Stimulated activated CD8-positive, alpha-beta memory T cell treated with anti-CD3 and anti-CD28 coated beads, Interleukin-7, amount 100 ng/mL, for 24 hours (primary cell): ENCODE results near the gene KLK3.
"Not testable (repeated sequence)": the region's sequence is repeated elsewhere in the genome, so short reads cannot be mapped to it uniquely, and the experiment has no call there.

Source experiments
- DNase-seq: peaks from one replicate; pipeline ENCODE4 v3.0.0-alpha.2; 2020; ENCODE audit warnings: low read depth

Gene KLK3

GRCh38 chr19:50861496-50862286, 7.0 kb downstream of the KLK3 start:
- no peak for DNase-seq

DNA sequence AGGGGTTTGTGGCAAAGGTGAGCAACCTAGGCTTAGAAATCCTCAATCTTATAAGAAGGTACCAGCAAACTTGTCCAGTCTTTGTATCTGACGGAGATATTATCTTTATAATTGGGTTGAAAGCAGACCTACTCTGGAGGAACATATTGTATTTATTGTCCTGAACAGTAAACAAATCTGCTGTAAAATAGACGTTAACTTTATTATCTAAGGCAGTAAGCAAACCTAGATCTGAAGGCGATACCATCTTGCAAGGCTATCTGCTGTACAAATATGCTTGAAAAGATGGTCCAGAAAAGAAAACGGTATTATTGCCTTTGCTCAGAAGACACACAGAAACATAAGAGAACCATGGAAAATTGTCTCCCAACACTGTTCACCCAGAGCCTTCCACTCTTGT, 14.8 kb downstream of the KLK3 start:
- no peak for DNase-seq

GRCh38 chr19:50870417-50871089, 15.8 kb downstream of the KLK3 start:
- no peak for DNase-seq

DNA sequence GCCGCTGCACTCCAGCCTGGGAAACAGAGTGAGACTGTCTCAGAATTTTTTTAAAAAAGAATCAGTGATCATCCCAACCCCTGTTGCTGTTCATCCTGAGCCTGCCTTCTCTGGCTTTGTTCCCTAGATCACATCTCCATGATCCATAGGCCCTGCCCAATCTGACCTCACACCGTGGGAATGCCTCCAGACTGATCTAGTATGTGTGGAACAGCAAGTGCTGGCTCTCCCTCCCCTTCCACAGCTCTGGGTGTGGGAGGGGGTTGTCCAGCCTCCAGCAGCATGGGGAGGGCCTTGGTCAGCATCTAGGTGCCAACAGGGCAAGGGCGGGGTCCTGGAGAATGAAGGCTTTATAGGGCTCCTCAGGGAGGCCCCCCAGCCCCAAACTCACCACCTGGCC, 18.3 kb downstream of the KLK3 start, which contains the start of gene KLK2:
KLK2 (plus strand) TSS at position 384 of the 400 bp plus-strand sequence. CDS start 35 bp downstream, outside the sequence.
- DNase-seq, result no peak

DNA sequence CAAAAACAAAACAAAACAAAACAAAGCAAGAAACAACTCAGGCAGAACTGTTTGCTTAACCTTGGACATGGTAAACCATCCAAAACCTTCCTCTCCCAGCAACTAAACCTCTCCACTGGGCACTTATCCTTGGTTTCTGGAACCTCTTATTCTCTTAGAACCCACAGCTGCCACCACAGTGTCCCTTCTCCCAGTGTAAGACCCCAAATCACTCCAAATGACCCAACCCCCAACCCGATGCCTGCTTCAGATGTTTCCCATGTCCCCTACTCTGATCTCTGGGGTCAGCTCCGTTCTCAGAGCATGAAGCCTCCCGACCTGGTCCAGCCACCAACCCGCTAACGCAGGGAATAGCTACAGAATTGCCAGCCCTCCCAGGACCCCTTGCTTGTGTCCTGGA, 19.5 kb downstream of the KLK3 start:
- no peak for DNase-seq

GRCh38 chr19:50875795-50876422, 21.2 kb downstream of the KLK3 start:
- DNase-seq, result no peak

- no peak for DNase-seq
Observed at GRCh38 chr19:50876456-50876855, 21.7 kb downstream of the KLK3 start.

DNA sequence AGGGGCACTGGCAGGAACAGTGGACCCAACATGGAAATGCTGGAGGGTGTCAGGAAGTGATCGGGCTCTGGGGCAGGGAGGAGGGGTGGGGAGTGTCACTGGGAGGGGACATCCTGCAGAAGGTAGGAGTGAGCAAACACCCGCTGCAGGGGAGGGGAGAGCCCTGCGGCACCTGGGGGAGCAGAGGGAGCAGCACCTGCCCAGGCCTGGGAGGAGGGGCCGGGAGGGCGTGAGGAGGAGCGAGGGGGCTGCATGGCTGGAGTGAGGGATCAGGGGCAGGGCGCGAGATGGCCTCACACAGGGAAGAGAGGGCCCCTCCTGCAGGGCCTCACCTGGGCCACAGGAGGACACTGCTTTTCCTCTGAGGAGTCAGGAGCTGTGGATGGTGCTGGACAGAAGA, 22.6 kb downstream of the KLK3 start:
- DNase-seq, result no peak

- no peak for DNase-seq
Observed at GRCh38 chr19:50878851-50879250, 24.1 kb downstream of the KLK3 start.

DNA sequence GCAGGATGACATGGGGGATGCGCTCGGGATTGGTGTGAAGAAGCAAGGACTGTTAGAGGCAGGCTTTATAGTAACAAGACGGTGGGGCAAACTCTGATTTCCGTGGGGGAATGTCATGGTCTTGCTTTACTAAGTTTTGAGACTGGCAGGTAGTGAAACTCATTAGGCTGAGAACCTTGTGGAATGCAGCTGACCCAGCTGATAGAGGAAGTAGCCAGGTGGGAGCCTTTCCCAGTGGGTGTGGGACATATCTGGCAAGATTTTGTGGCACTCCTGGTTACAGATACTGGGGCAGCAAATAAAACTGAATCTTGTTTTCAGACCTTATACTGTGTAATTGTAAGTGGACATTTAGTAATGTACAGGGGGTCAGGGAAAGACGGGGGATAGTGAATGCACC, 25.5 kb downstream of the KLK3 start:
- DNase-seq, result no peak

DNA sequence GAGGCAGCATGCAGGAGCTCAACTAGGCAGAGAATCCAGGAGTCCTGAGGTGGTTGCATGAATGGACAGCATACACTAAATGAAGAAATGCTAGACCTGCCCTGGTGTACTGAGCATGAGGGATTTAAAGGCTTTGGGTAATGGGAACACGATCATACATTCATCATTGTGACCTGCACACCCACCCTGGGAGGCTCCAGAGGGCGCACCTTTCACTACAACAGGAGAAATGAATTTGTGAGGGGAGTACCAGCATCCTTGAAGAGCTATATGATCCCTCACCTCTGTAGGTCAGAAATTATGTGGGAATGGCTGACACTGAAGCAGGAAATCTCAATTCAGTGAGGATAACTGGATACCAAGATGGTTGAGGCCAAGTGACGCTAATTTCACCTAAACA, 27.5 kb downstream of the KLK3 start:
- no peak for DNase-seq

- DNase-seq, result no peak
Observed at GRCh38 chr19:50889638-50890037, 34.9 kb downstream of the KLK3 start.

DNA sequence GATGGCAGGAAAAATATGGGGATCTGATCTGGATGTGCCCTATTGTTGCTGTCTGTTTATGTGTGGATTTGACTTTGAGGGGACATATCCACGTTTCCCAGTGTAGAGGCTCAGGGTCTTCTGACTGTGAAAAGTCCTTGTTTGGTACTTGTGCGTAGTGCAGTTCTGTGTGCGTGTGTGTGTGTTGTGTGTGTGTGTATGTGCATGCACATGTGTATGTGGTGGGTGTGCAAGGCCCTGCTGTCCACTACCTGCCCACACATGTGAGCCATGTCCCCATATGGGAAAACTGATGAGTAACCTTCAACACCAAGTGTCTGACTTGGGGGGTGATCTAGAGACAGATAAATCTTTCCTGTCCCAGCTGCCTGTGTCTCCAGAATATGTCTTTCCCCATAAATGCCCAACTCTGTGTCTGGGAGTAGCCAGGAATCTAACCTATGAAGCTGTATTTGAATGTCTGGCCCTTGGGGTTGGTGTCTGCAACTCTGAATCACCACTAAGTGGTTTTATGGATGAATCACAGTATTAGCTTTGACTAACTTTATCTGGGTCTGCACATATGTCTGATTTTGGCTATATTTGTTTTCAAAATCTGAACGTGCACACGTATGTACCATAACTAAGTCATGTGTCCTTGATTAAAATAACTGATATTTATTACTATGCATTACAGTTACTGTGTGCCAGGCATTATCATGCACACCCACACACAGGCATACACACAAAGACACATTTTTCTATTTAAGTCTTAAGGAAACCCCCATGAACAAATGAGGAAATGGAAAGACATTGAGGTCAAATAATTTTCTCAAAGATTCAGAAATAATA, 35.9 kb downstream of the KLK3 start:
- DNase-seq, result no peak

- DNase-seq, result no peak
Observed at GRCh38 chr19:50891253-50891625, 36.5 kb downstream of the KLK3 start.

- no peak for DNase-seq
Observed at GRCh38 chr19:50893047-50893736, 38.5 kb downstream of the KLK3 start.

GRCh38 chr19:50894478-50895356, 40.0 kb downstream of the KLK3 start:
- no peak for DNase-seq

DNA sequence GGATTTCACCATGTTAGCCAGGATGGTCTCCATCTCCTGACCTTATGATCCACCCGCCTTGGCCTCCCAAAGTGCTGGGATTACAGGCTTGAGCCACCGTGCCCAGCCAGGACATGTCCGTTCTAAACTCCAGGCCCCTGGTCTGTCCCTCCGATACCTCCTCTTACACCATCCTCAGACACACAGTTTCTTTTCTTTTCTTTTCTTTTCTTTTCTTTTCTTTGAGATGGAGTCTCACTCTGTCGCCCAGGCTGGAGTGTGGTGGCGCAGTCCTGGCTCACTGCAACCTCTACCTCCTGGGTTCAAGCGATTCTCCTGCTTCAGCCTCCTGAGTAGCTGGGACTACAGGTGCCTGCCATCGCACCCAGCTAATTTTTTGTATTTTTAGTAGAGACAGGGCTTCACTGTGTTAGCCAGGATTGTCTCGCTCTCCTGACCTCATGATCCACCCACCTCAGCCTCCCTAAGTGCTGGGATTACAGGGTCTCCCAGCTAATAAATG, 41.4 kb downstream of the KLK3 start:
- DNase-seq, result not testable (repeated sequence)

DNA sequence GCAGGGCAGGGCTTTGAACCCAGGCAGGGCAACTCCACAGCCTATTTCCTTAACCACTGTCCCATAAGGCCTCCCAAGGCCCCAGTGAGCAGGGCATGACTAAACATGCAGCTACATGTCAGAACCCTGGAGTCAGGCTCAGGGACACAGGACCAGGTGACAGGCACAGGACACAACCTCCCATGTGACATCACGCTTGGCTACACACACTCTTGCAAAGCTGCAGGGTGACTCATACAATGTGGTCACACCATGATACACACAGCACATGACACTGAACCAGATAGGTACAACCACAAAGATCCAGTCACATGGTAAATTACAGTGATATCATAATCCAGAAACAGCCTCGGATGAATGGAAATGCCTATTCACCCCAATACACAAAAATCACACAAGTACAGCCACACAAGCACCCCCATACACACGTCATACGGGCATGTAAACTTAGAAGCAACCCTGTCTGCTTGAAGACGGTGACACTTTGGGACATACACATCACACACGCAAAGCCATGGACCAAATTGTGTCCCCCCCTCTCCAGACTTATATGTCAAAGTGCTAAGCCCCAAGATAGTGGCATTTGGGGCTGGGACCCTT, 42.0 kb downstream of the KLK3 start:
- DNase-seq, result no peak

DNA sequence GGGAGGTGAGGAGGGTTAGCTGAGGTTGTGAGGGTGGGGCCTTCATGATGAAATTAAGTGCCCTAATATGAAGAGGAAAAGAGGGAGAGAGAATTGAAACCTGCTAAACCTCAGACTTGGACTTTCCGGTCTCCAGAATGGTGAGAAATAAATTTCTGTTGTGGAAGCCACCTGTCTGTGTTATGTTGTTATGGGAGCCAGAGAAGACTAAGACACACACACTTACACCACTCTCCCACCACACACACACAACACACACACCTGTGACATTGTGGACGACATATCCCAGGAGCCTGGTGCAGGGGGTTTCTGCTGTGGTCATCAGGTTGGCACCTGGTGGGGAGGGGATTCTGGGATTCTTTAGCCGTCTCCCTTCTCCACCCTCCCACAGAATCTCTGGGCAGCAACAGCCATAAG, 42.5 kb downstream of the KLK3 start:
- no peak for DNase-seq

DNA sequence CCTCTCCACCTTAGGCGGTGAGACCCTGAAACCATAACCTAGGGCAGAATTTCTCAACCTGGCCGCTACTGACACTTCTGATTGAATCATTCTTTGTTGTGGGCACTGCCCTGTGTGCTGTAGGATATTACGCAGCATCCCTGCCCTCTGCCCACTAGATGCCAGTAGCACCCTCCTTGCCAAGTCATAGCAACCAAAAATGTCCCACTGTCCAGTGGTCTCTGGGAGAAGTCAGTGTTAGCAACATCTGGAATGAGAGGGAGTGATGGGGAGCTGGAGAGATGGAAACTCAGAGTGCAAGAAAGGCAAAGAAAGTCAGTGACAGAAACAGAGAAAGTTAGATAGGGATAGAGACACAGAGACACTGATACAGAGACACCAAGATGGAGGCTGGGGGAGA, 42.9 kb downstream of the KLK3 start:
- DNase-seq, result no peak
